ENCODE measurements around the gene DHX8.
"Not testable (repeated sequence)": the region's sequence is repeated elsewhere in the genome, so short reads cannot be mapped to it uniquely, and the experiment has no call there.

DHX8 gene

DNA sequence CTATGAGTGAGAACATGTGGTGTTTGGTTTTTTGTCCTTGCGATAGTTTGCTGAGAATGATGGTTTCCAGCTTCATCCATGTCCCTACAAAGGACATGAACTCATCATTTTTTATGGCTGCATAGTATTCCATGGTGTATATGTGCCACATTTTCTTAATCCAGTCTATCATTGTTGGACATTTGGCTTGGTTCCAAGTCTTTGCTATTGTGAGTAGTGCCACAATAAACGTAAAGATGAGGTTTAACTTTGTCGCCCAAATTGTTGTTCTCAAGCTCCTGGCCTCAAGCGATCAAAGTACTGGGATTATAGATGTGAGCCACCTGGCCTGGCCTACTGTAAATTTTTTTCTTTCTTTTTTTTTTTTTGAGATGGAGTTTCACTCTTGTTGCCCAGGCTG, 21.2 kb upstream of the DHX8 start:
- not testable (repeated sequence) for DNase-seq

DNA sequence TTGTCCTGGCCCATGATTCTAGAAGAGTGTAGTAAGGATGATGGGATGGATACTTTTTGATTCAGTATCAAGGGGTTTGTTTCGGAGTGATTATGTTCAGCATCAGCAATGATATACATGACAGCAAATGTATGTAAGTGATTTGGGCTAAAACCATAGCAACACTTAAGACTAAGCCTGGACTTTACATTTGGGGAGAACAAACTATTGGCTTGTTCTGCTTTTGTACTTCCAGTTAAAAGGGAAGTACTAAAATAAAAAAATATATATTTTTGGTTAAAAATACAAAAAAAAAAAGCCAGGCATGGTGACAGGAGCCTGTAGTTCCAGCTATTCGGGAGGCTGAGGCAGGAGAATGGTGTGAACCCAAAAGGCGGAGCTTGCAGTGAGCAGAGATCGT, 20.5 kb upstream of the DHX8 start:
- DNase-seq, result no peak

DNA sequence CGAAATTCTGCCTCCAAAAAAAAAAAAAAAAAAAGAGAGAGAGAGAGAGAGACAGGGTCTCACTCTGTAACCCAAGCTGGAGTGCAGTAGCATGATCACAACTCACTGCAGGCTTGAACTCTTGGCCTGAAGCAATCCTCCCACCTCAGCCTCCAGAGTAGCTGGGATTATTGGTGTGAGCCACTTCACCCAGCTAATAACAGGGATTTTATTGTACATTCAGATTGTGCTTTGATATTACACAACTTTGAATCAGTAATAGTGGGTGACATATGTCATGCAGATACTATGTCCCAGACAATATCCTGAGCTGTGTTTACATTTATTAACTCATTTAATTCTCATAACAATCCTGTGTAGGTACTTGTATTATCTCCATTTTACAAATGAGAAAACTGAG, 19.7 kb upstream of the DHX8 start:
- DNase-seq, result no peak

DNA sequence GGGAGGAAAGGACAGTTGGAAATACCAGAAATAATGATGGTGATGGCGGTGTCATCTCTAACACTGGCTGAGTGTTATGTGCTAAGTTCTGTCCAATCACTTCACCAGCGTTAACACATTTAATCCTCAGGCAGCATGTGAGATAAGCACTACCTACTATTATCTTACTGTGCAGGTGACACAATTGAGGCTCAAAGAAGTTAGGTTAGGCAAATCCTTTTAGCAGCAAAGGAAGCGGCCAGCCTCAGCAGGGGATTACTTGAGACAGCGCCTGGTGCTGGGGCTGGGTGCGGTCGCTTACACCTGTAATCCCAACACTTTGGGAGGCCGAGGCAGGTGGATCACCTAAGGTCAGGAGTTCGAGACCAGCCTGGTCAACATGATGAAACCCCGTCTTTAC, 18.7 kb upstream of the DHX8 start:
- no peak for DNase-seq

DNA sequence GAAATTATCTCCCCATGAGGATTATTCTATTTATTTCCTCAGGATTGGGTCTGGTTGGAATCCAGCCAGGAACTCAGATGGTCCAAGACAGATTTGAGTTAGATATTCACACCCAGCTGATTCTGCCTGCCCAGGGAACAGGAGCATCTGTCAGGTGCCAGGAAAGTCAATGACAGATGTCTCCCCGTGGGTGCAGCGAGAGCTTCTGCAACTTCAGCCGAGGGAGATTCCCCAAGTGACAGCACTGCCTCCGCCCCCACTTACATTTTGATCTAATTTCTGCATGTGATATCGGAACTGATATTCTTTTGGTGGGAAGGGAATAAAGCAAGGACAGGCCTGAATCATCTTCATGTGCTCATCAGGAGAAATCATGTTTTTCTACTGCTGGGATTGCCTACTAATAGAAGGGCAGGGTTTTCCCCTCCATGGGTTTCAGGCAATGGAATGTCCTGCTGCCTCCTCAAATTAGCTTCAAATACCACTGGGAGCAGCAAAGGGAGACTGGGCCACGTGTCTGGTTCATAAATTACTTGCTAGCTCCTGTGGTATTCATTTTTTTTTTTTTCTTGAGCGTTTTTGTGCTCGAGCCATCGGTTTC, 15.7 kb upstream of the DHX8 start:
- DNase-seq, result no peak

DNA sequence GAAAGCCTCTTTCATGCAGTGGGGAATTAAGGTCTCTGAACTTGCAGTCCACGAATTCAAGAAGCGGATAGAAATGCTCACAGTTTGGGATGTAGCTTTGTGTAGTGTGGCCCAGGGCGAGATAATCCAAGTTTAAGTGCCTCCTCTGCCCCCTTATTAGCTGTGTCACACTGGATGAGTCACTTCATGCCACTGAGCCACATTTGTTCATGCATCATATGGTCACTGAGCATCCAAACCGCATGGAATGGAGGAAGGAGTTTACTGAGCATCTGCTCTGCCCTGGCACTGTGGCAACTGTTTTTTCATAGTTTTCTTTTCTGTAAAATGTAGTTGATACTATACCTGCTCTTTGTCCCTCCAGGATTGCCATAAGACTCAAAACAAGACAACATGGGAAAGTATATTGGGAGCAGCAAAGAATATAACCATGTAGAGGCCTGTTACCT, 15.1 kb upstream of the DHX8 start:
- no peak for DNase-seq

DNA sequence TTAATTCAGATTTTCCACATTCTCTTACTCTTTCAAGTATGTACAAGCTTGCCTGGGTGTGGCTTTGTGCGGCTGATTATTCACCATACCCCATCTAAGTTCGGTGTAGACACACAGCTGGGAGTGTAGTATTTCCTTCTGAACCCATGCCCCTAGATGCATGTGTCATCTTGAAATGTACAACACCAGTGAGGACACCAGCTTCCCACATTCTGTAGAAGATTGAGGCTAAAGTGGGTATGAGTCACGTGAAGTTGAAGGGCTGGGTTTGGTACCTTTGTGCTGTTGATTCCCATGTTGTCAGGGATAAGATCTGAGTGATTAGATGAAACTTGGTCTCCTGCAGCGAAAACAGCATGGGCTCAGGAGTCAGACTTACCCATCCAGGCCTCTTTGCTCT, 14.6 kb upstream of the DHX8 start:
- no peak for DNase-seq

DNA sequence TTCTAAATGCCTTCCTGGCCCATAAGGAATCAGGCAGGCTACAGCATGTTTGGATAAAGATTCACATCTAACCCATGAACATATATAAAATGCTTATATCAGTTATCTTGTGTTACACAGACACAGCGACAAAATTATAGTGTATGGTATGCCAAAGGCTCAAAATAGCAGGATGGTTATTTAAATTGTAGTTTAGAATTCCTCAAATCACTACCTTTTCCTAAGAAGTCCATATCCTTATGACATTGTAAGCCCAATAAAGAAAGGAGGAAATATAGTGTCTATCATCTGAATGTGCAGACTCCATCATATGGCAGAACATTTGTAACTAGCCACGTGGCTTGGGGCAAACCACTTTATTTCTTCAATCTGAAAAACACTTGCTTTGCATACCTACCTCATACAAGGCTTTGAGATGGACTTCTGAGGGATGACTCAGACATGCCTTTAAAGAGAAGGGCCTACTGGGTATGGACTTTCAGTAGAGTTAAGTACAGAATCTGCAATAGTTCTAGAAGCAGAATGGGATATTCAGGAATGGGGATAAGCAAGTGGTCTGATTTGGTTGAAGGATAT, 12.1 kb upstream of the DHX8 start:
- DNase-seq, result no peak

DNA sequence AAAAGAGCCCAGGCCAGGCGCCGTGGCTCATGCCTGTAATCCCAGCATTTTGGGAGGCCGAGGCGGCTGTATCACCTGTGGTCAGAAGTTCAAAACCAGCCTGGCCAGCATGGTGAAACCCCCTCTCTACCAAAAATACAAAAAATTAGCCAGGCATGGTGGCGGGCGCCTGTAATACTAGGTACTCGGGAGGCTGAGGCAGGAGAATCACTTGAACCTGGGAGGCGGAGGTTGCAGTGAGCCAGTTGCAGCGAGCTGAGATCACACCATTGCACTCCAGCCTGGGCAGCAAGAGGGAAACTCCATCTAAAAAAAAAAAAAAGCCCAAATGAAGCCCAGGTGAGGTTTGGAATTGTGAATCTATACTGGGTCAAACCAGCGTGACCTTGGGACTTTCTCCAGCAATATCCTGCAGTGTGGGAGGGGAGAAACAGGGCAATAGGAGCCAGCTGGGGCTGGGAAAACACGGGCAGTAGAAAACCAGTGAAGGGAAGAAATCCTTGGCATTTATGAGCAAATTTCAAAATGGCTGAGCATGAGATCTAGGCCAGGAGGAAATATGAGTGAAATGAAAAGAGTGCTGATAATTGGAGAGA, 8.2 kb upstream of the DHX8 start:
- DNase-seq, result no peak

DNA sequence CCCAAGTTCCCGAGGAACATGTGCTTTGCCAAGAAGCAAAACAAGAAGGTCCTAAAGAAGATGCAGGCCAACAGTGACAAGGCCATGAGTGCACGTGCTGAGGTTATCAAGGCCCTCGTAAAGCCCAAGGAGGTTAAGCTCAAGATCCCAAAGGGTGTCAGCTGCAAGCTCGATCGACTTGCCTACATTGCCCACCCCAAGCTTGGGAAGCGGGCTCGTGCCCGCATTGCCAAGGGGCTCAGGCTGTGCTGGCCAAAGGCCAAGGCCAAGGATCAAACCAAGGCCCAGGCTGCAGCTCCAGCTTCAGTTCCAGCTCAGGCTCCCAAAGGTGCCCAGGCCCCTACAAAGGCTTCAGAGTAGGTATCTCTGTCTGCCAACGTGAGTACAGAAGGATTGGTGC, 7.5 kb upstream of the DHX8 start:
- DNase-seq, result not testable (repeated sequence)

DNA sequence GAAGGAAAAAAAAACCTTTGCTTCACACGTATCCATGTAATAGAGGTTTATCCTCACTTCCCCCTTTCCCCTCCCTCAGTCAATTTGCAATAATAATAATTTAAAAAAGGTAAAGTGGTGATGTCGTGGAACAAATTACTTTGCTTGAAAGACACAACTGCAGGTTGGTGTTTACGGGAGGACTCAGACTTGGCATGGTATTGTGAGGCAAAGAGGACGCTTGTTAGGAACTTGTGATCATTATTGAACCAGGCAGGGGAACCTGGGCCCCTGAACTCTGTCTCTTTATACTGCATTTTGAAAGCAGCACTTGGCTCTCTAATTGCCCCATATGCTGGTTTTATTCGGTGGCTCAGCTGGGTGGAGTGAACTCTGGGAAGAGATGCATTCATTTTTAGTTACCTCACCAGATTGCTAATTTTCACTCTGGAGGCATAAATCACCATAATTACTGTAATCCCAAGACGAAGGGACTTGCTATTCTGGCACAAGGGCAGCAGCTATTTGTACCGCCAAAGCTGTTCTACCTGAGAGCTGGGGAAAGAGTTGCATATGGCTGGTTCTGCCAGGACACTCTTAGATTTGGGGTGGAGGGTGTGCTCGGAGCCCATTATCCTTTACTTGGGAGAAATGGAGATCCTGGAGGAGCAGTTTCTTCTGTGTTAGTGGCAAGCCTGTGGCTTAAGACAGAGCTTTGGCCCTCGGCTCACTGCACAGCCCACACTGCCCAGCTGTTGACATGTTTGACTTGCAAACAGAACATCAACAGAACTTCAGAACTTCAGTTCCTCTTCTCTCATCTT, 5.7 kb upstream of the DHX8 start:
- DNase-seq, result no peak

DNA sequence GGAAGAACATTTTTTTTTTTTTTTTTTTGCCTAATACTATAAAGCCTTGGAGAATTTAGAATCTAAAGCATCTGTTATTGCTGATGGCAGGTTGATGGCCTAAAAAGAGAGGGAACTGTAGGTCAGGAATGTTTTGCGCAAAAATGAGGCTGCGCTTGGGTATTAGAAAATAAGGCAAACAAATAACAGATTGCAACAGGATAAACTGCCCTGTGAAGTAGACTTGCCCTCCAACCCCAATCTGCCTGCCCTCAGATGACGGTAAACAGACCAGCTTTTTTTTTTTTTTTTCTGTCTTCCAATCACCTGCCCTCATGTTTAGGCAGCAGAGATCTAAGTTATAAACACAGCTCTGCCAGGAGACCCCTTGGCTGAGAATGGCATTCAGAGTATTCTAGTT, 3.8 kb upstream of the DHX8 start:
- DNase-seq, result no peak

DNA sequence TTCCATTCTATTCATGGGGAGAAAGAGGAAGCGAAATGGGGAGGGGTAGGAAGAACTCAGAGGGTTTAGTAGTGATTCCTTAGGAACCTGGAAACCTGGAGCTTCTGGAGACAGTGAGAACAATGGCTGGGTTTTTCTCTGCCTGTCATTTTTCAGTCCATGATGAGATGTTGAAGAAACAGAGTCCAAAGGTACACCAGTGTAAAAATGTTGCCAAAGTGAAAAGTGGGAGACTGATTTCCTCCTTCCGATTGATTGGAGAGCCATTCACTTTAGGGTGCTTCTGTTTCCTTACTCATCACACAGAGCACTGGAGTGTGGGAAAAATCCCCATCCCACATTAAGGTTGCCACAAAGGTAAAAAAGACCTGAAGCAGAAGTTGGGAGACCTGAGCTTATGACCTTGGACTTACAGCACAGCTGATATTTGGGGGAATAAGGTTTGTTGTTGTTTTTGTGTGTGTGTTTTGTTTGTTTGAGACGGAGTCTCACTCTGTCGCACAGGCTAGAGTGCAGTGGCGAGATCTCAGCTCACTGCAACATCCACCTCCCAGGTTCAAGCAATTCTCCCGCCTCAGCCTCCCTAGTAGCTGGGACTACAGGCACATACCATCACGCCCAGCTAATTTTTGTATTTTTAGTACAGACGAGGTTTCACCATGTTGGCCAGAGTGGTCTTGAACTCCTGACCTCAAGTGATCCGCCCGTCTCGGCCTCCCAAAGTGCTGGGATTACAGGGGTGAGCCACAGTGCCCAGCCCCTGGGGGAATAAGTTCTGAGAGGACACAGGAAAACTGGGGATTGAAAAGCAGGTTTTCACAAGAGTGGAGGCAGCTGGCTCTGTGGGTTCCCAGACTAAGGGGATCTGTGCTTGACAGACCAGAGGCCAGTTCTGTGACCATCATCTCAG, 1.4 kb upstream of the DHX8 start:
- no peak for DNase-seq

DNA sequence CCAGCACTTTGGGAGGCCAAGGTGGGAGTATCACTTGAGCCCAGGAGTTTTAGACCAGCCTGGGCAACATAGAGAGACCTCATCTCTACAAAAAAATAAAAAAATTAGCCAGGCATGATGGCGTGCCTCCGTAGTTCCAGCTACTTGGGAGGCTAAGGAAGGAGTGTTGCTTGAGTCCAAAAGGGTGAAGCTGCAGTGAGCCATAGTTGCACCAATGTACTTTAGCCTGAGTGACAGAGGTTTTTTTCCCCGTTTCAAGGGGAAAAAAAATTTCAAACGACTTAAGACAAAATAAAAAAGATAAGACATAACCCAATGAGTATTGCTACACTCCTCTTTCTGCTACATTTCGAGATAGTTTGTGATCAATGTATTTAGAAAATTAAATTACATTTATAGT, 6.8 kb downstream of the DHX8 start:
- DNase-seq, result no peak

DNA sequence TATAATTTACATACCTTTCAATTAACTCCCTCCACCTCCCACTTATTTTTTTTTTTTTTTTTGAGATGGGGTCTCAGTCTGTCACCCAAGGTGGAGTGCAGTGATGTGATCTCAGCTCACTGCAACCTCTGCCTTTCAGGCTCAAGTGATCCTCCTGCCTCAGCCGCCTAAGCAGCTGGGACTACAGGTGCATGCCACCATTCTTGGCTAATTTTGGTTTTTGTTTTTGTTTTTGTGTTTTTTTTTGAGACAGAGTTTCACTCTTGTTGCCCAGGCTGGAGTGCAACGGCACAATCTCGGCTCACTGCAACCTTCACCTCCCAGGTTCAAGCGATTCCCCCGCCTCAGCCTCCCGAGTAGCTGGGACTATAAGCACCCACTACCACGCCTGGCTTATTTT, 25.7 kb downstream of the DHX8 start:
- DNase-seq, result not testable (repeated sequence)

DNA sequence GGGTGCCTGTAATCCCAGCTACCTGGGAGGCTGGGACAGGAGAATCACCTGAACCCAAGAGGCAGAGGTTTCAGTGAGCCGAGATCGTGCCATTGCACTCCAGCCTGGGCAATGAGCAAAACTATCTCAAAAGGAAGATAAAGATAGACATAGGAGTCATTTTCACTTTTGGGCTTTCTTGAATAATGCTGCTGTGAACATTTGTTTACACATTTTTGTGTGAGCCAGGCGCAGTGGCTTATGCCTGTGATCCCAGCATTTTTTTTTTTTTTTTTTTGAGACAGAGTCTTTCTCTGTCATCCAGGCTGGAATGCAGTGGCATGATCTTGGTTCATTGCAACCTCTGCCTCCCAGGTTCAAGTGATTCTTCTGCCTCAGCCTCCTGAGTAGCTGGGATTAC, 27.4 kb downstream of the DHX8 start:
- not testable (repeated sequence) for DNase-seq

DNA sequence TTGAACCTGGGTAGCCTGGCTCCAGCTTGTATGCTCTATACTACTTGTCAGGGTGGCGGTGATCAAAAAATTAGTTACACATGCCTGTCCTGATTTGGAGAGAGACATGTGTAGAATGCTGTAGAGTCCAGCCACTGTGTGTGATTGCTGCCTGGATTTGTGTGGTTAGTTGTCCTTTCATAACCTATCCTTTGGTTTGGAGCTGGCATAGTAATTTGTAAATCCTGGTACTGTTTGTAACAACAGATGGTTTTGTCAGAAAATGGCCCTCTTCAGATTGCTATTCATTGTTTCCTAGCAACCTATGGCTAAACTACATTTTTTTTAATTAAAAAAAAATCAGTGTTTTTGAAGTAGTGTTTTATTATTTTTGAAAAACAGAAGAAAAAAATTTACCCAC, 31.9 kb downstream of the DHX8 start:
- no peak for DNase-seq

DNA sequence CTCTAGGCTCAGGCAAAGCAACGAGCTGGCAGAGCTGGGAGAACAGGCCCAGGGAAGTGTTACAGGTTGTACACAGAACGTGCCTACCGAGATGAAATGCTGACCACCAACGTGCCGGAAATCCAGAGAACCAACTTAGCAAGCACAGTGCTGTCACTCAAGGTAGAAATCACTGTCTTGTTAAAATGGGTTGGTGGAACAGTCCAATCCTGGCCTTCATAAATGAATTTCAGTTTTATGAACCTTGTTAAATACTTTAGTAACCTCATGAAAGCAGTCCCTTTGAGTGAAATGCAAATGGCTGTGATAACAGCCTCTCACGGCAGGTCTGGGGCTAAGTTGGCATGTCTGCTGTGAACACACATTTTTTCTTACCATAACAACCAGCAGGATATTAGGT, 33.4 kb downstream of the DHX8 start:
- no peak for DNase-seq

DNA sequence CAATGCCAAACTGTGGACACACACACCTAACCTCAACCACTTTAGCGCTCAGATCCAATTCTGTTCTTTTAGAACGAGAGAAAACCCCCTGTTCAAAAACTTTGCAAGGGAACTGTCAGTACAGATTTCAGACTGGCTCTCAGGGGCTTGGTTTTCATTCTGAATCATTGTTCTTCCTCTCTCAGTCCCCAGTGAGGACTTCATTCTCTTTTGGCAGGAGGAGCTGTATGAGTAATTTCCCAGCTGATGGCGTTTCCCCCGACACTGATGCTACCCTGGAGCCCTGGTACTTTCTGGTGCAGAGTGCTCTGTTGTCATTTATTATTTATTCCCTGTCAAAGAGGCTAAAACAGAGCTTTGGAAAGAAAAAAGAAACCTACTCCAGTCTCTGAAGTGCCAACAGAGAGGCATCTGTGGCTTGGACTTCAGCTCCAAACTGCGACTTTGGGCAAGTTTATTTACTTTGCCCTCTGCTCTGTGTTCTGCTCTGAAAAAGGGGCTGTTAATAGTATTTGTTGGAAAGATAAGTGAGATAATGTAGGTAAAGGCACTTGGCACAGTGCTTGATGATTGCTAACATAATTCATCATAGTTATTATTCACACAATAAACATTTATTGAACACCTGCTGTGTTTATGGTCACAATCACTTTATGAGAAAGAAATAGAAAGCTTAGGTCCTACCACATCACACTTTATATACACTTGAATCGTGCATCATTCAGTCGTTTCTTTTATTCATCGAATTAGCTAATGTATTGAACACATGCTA, 34.0 kb downstream of the DHX8 start:
- no peak for DNase-seq

DNA sequence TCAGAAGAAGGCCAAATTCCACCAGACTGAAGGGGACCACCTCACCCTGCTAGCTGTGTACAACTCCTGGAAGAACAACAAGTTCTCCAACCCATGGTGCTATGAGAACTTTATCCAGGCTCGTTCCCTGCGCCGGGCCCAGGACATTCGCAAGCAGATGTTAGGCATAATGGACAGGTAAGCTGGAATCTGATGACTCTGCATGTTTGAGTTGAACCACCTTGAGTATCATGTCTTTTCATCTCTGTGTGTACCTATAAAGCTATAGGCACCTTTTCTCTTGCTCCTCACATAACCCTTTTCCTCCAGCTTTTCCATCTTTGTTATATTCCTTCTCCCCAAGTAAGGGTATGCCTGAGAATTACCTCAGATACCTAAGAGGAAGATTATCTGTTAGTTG, 37.6 kb downstream of the DHX8 start:
- DNase-seq, result no peak

DNA sequence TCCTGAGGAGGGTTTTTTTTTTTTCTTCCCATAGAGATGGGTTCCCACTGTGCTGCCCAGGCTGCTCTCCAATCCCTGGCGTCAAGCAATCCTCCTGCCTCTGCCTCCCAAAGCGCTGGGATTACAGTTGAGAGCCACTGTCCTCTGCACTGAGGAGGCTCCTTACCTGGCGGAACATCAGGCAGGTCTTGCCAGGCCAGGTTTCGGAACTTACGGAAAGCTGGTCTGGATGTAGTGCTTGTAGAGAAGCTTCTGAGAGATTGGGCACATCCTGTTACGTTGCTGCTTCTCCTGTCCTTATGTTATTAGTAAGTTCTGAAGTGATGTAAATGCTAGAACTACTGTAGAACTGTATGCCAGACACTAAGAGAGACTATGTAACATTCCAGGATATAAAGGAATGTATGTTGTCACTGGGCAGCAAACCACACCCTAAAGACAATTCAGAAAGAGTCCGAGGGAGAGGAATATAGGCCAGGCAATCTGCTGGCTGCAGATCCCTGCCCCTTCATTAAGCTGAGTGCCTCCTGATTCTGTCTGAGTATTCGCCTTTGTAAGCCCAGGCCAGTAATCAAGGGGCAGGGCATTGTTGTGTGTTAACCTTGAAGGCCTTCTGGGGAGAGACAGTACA, 41.3 kb downstream of the DHX8 start:
- no peak for DNase-seq

Measured in 8988T (cell line).